Testis (tissue), 3 donors: Measurements from ENCODE around the gene ITSN2. TPM values are rescaled to one million over a fixed set of nuclear protein-coding genes. Genes with fewer than 3 reads are reported as not detected.

Experiments
- DNase-seq: peaks from one replicate; pipeline ENCODE4 v3.0.0-alpha.2; 2019
- H3K27ac ChIP-seq, 2 donors: fragments of 200-600 bp; sonication (generic); one replicate each; pipeline ENCODE4 v1.5.1; 2019
- H3K27me3 ChIP-seq: fragments of 200-600 bp; sonication (generic); one replicate; pipeline ENCODE4 v1.5.1; 2019
- H3K36me3 ChIP-seq: fragments of 200-600 bp; sonication (generic); one replicate; pipeline ENCODE4 v1.5.1; 2017; ENCODE audit warnings: low read depth; ENCODE audit errors: missing control alignments
- H3K4me1 ChIP-seq: fragments of 200-600 bp; sonication (generic); one replicate; pipeline ENCODE4 v1.5.1; 2019
- H3K4me3 ChIP-seq, 2 donors: fragments of 200-600 bp; sonication (generic); one replicate each; pipeline ENCODE4 v1.5.1; 2017 to 2019
- H3K9me3 ChIP-seq: fragments of 200-600 bp; sonication (generic); one replicate; pipeline ENCODE4 v1.5.1; 2017
- CTCF ChIP-seq, 3 experiments: fragments of 450-650 bp in 2 of 3; fragments of 200-600 bp in 1 of 3; sonication (generic) in 1 of 3; IDR thresholded peaks; one replicate each; pipeline ENCODE4 v1.5.1; 2016 to 2019; ENCODE audit warnings: antibody characterized with exemption in 3 of 3, mild to moderate bottlenecking in 2 of 3, moderate library complexity in 1 of 3
- POLR2A ChIP-seq: fragments of 450-650 bp; IDR thresholded peaks from one replicate; pipeline ENCODE4 v1.6.1; 2017; ENCODE audit warnings: antibody characterized with exemption, mild to moderate bottlenecking, moderate library complexity
- WGBS, 2 donors: methylation state at CpG; one replicate each; pipeline ENCODE4 v1.1.5; 2018; 5-methylcytosine and 5-hydroxymethylcytosine counted together
- intact Hi-C: fragments of 100-400 bp; cut with DNase I; formaldehyde crosslinking; loops from one replicate; pipeline ENCODE4 v1.15.1; 2023; ENCODE audit warnings: low total_unique reads
- polyA plus RNA-seq: library from polyadenylated mRNA; stranded (reverse); fragments of 350-450 nt; fragmentation: Illumina TruSeq; extraction: RNeasy Lipid Tissue Mini Kit (QIAGEN cat#74804); gene quantifications from one replicate; pipeline ENCODE4 v1.2.3, GENCODE V29; 2014; ENCODE audit warnings: low read depth, low replicate concordance; ENCODE audit not compliant: insufficient read depth
- total RNA-seq, 2 donors: library from RNA; depleted of rRNA; stranded (reverse); fragments of >200 nt; gene quantifications; one replicate each; pipeline ENCODE4 v1.2.3, GENCODE V29; 2016

ITSN2 gene
- total and polyA plus RNA-seq, 3 donors from 2014 or later, result 9.1 to 53.8 (median 43.4) TPM

DNA sequence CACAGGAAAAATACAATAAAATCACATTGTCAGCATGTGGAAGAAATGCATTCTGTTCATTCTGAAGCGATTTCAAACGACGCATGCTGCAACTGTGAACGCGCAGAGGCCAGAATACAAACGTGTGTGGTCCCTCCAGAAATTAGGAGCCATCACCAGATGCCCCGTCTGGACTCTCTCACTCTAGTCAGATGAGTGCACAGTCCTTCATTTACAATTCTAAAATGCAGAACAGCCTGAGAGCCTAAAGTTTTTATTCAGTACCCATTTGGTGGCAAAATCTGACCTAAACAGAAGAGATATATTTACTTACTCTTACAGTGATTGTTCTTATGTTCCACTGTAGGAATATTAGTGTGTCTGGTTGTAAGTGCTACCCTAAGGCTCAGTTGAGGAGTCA, 148.9 kb downstream of the ITSN2 start:
- H3K27me3 ChIP-seq, result no peaks in the 10 kb centered on the region
- no peaks in the 10 kb centered on the region for H3K36me3 ChIP-seq
- 79 to 91% methylated on average over 7 of the region's 7 CpGs for WGBS, 2 donors
- H3K4me3 ChIP-seq, result no peak overlapping the region
- TF ChIP-seq CTCF (IDR thresholded peaks at IDR 0.05), result no peak
- no peak for TF ChIP-seq POLR2A
- H3K4me1 ChIP-seq, result no peaks in the 10 kb centered on the region
- intact Hi-C loops, result no loop called here
- no peak for DNase-seq
- H3K27ac ChIP-seq, result no peak overlapping the region
- H3K9me3 ChIP-seq, result no peaks in the 10 kb centered on the region

DNA sequence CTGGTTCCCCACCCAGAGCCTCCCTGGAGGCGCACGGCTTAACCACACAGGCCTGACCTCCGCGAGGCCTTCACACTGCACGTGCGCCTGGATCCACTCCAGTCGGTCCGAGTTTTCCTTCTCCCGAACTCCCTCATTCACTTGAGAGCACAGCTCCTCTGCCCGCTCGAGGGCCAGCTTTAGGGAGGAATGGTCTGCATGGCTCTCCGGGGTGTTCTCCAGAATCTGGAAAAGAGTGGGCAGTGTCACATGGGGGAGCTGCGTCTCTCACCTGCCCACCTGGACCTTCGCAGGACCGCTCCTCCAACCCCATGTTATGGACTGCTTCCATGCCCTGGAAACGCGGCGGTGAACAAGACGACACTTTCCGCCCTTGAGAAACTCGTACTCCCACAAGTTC, 149.6 kb downstream of the ITSN2 start:
- Histone ChIP-seq H3K4me3 (no peak overlapping the region), H3K4me1 (no peaks in the 10 kb centered on the region), H3K27me3 (no peaks in the 10 kb centered on the region), H3K36me3 (no peaks in the 10 kb centered on the region), H3K27ac (no peak overlapping the region), H3K9me3 (no peaks in the 10 kb centered on the region)
- intact Hi-C loops, result no loop called here
- DNase-seq, result no peak
- 88 to 93% methylated on average over 18 to 21 of the region's 21 CpGs for WGBS, 2 donors
- TF ChIP-seq POLR2A (no peak), CTCF (IDR thresholded peaks at IDR 0.05) (no peak)

GRCh38 chr2:24210106-24210455, 150.3 kb downstream of the ITSN2 start:
- Histone ChIP-seq H3K9me3 (no peaks in the 10 kb centered on the region), H3K27me3 (no peaks in the 10 kb centered on the region), H3K36me3 (no peaks in the 10 kb centered on the region), H3K4me1 (no peaks in the 10 kb centered on the region), H3K4me3 (no peak overlapping the region), H3K27ac (no peak overlapping the region)
- TF ChIP-seq POLR2A (no peak), CTCF (IDR thresholded peaks at IDR 0.05) (no peak)
- 92 to 95% methylated on average over 2 of the region's 2 CpGs for WGBS, 2 donors
- DNase-seq, result no peak
- intact Hi-C loops, result no loop called here

DNA sequence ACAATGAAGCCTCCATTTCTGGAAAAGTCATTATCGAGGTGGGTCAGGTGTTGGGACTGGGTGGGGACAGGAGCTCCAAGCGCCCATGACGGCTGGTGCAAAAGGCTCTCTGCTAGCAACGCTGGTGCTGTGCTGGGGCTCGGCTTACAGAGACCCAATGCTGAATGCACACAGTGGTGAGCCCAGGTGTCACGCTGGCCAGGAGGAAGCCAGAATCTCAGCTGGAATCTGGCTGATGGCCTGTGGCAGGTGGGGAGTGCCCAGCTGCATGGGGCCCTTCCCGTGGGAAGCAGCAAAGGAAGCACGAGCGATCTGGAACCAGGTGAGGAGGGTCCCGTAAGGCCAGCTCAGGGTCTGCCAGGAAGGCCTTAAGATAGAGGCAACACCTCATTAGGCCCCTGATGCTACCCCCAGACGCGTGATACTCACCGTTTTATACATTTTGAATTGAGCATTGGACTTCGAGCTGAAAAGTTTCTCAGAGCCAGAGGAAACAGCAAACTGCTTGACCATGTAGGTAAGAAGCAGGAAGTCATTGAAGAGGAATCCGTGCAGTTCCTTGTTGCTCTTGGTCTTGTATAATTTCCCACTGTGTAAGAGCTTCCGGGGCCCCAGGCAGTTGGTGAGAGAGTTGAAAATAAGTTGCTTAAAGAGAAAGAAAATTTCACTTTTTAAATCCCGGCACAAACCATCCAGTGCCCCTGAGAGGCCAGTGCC, 150.8 kb downstream of the ITSN2 start:
- no peaks in the 10 kb centered on the region for H3K9me3 ChIP-seq
- H3K27me3 ChIP-seq, result no peaks in the 10 kb centered on the region
- intact Hi-C loops, result no loop called here
- DNase-seq, result no peak
- no peak overlapping the region for H3K4me3 ChIP-seq
- no peaks in the 10 kb centered on the region for H3K4me1 ChIP-seq
- 89 to 90% methylated on average over 14 to 16 of the region's 17 CpGs for WGBS, 2 donors
- no peaks in the 10 kb centered on the region for H3K36me3 ChIP-seq
- no peak overlapping the region for H3K27ac ChIP-seq
- TF ChIP-seq POLR2A (no peak), CTCF (IDR thresholded peaks at IDR 0.05) (no peak)

DNA sequence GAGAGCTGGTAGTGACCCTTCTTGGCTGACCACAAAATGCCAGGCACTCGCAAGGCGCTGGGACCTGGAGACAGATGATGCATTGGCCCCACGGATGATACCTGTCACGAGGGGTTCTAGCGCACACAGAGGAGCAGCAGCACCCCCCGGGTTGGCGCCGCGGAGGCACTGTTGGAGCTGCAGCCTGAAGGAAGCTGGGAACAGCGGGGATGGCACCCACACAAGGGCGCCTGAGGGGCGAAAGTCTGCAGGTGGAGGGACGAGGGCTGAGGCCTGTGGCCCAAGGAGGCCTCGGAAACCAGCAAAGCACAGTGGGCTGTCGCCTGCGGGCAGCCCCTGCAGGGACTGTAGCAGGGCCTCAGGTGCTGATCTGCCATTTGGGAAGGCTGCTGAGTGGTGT, 151.8 kb downstream of the ITSN2 start:
- DNase-seq, result no peak
- Histone ChIP-seq H3K27me3 (no peaks in the 10 kb centered on the region), H3K36me3 (no peaks in the 10 kb centered on the region), H3K4me1 (no peaks in the 10 kb centered on the region), H3K27ac (no peak overlapping the region), H3K9me3 (no peaks in the 10 kb centered on the region), H3K4me3 (no peak overlapping the region)
- WGBS, 2 donors, result 96 to 100% methylated on average over 1 to 16 of the region's 16 CpGs
- TF ChIP-seq CTCF (IDR thresholded peaks at IDR 0.05) (no peak), POLR2A (no peak)
- intact Hi-C loops, result no loop called here
